Measurements from ENCODE around the gene PIBF1. TPM values are rescaled to one million over a fixed set of nuclear protein-coding genes. Genes with fewer than 3 reads are reported as not detected.
A peak's percentile ranks its signal among the peaks of the same experiment; 100 is the strongest.
"Not testable (repeated sequence)": the region's sequence is repeated elsewhere in the genome, so short reads cannot be mapped to it uniquely, and the experiment has no call there.

Gene PIBF1
- total RNA-seq, 1 donor from 2014 or later: 32.7 TPM

- no peak for TF ChIP-seq CTCF (IDR thresholded peaks at IDR 0.05)
- ChIA-PET POLR2A (no interaction called here), CTCF (no interaction called here)
- peaks cover 51% of the 10 kb centered on the region for H3K36me3 Mint-ChIP-seq (ENCODE audit: low read depth)
- H3K27ac Mint-ChIP-seq: no peak overlapping the region
- DNase-seq: no peak
- no peak overlapping the region for H3K4me3 Mint-ChIP-seq
- intact Hi-C loops (cut with micrococcal nuclease): no loop called here
- H3K27me3 Mint-ChIP-seq: no peaks in the 10 kb centered on the region
- ATAC-seq (ENCODE audit: low read depth): no peak
- H3K4me1 Mint-ChIP-seq: no peaks in the 10 kb centered on the region
- no peaks in the 10 kb centered on the region for H3K9me3 Mint-ChIP-seq
Observed at GRCh38 chr13:72804301-72804700, 22.4 kb downstream of the PIBF1 start.

- ChIA-PET CTCF (no interaction called here), POLR2A (no interaction called here)
- H3K9me3 Mint-ChIP-seq: no peaks in the 10 kb centered on the region
- TF ChIP-seq CTCF (IDR thresholded peaks at IDR 0.05): no peak
- no peaks in the 10 kb centered on the region for H3K27me3 Mint-ChIP-seq
- peaks cover 43% of the 10 kb centered on the region for H3K36me3 Mint-ChIP-seq (ENCODE audit: low read depth)
- intact Hi-C loops (cut with micrococcal nuclease): no loop called here
- no peaks in the 10 kb centered on the region for H3K4me1 Mint-ChIP-seq
- ATAC-seq (ENCODE audit: low read depth): no peak
- DNase-seq: no peak
- no peak overlapping the region for H3K4me3 Mint-ChIP-seq
- no peak overlapping the region for H3K27ac Mint-ChIP-seq
Observed at GRCh38 chr13:72805676-72806346, 23.9 kb downstream of the PIBF1 start.

GRCh38 chr13:72806514-72806913, 24.6 kb downstream of the PIBF1 start:
- CTCF ChIA-PET, H3K27ac Mint-ChIP-seq: not testable (repeated sequence)

GRCh38 chr13:72808917-72809500, 27.1 kb downstream of the PIBF1 start:
- H3K36me3 Mint-ChIP-seq (ENCODE audit: low read depth): peaks cover 31% of the 10 kb centered on the region
- ChIA-PET POLR2A (no interaction called here), CTCF (interaction anchor here (1.2 to 1.3 kb wide), 2 partner anchors 21 to 41 kb away, joined by 4 to 7 read pairs; no protein-coding TSS in a partner anchor)
- H3K27ac Mint-ChIP-seq: no peak overlapping the region
- no peaks in the 10 kb centered on the region for H3K4me1 Mint-ChIP-seq
- ATAC-seq (ENCODE audit: low read depth) (no peak), DNase-seq (no peak)
- no peaks in the 10 kb centered on the region for H3K27me3 Mint-ChIP-seq
- H3K4me3 Mint-ChIP-seq: no peak overlapping the region
- intact Hi-C loops (cut with micrococcal nuclease): no loop called here
- H3K9me3 Mint-ChIP-seq: no peaks in the 10 kb centered on the region
- peak; percentile 92 for TF ChIP-seq CTCF (IDR thresholded peaks at IDR 0.05)

More at GRCh38 chr13:72806514-72806913, 24.6 kb downstream of the PIBF1 start:
- POLR2A ChIA-PET; H3K9me3 Mint-ChIP-seq; DNase-seq; intact Hi-C loops (cut with micrococcal nuclease); ATAC-seq (ENCODE audit: low read depth); H3K4me1 Mint-ChIP-seq; H3K4me3 Mint-ChIP-seq; H3K27me3 Mint-ChIP-seq: not testable (repeated sequence)
- H3K36me3 Mint-ChIP-seq (ENCODE audit: low read depth): peaks cover 40% of the 10 kb centered on the region

- H3K4me1 Mint-ChIP-seq: no peaks in the 10 kb centered on the region
- no peak overlapping the region for H3K4me3 Mint-ChIP-seq
- no peaks in the 10 kb centered on the region for H3K9me3 Mint-ChIP-seq
- no peak overlapping the region for H3K27ac Mint-ChIP-seq
- ChIA-PET POLR2A (no interaction called here), CTCF (no interaction called here)
- TF ChIP-seq CTCF (IDR thresholded peaks at IDR 0.05): no peak
- intact Hi-C loops (cut with micrococcal nuclease): no loop called here
- no peak for DNase-seq
- H3K36me3 Mint-ChIP-seq (ENCODE audit: low read depth): peaks cover 51% of the 10 kb centered on the region
- no peaks in the 10 kb centered on the region for H3K27me3 Mint-ChIP-seq
- no peak for ATAC-seq (ENCODE audit: low read depth)
Observed at GRCh38 chr13:72820156-72820897, 38.4 kb downstream of the PIBF1 start.

Data from activated B cell treated with CpG ODN at 0.5 μM for 24 hours (primary cell).